Measurements from ENCODE around the gene IL1RL2. TPM values are rescaled to one million over a fixed set of nuclear protein-coding genes. Genes with fewer than 3 reads are reported as not detected.

Gene IL1RL2
- total RNA-seq, 1 donor, result not detected

DNA sequence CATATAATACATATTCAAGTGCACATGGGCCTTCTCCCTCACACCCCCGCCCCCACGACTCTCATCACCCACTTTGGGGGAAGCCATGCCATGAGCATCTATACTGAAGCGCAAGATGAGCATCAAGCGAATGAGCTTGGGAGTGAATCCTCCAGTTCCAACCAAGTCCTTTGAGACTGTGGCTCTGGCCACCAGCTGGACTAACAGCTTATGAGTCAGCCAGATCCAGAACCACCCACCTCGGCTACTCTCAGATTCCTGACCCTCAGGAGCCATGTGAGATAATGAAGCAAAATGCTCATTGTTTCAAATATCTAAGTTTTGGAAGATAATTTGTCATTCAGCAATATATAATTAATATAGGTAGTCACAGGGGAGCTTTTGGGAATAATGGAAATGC lies 102.3 kb downstream of the IL1RL2 start:
- DNase-seq (ENCODE audit: low read depth in 2 of 3, low spot score in 2 of 3), result no peak

Other genes starting within 250 kb of the IL1RL2 start
- gene IL1R2, start 195.1 kb upstream of the IL1RL2 start, total RNA-seq, result not detected
- 0.27 TPM for gene IL1R1, start 44.3 kb upstream of the IL1RL2 start, total RNA-seq
- 1.6 TPM for gene IL1RL1, start 124.5 kb downstream of the IL1RL2 start, total RNA-seq
- 1.3 TPM for gene IL18R1, start 168.8 kb downstream of the IL1RL2 start, total RNA-seq
- 0.27 TPM for gene IL18RAP, start 236.1 kb downstream of the IL1RL2 start, total RNA-seq

Data from hematopoietic multipotent progenitor cell (in vitro differentiated cells).